GM19035 (cell line): ENCODE results near the gene LRRC59.
A peak's percentile ranks its signal among the peaks of the same experiment; 100 is the strongest.

Source experiments
- ATAC-seq: cut with Tn5 transposase; IDR thresholded peaks from one replicate; pipeline ENCODE4 v1.9.1; 2021; ENCODE audit not compliant: unreplicated experiment

Gene LRRC59

GRCh38 chr17:50388728-50389127 lies 8.6 kb downstream of the LRRC59 start:
- no peak for ATAC-seq

GRCh38 chr17:50386510-50386909 lies 10.8 kb downstream of the LRRC59 start:
- ATAC-seq, result no peak

GRCh38 chr17:50382931-50383330 lies 14.4 kb downstream of the LRRC59 start:
- no peak for ATAC-seq

GRCh38 chr17:50381920-50382319 lies 15.4 kb downstream of the LRRC59 start:
- no peak for ATAC-seq

GRCh38 chr17:50381260-50381815 lies 16.0 kb downstream of the LRRC59 start:
- ATAC-seq, result no peak

- no peak for ATAC-seq
Observed at GRCh38 chr17:50380369-50381259, 16.7 kb downstream of the LRRC59 start.

- ATAC-seq, result no peak
Observed at GRCh38 chr17:50379351-50380132, 17.8 kb downstream of the LRRC59 start.

GRCh38 chr17:50375858-50376538 lies 21.3 kb downstream of the LRRC59 start:
- no peak for ATAC-seq

GRCh38 chr17:50373705-50374104 lies 23.6 kb downstream of the LRRC59 start:
- ATAC-seq, result no peak

- ATAC-seq, result peak; percentile 92
Observed at GRCh38 chr17:50372758-50373556, 24.4 kb downstream of the LRRC59 start, which contains the start of the genes EME1 and MRPL27. TSS of gene EME1 (plus strand) at chr17:50373229. CDS start at chr17:50375209, 1,980 bp downstream. TSS of gene MRPL27 (minus strand) at chr17:50373184. CDS start at chr17:50373170, 14 bp downstream.

- ATAC-seq, result no peak
Observed at GRCh38 chr17:50372222-50372757, 25.0 kb downstream of the LRRC59 start.

GRCh38 chr17:50371526-50371925 lies 25.8 kb downstream of the LRRC59 start:
- no peak for ATAC-seq

GRCh38 chr17:50370052-50370451 lies 27.3 kb downstream of the LRRC59 start:
- ATAC-seq, result no peak

- no peak for ATAC-seq
Observed at GRCh38 chr17:50367401-50367800, 29.9 kb downstream of the LRRC59 start.

- no peak for ATAC-seq
Observed at GRCh38 chr17:50365649-50366393, 31.5 kb downstream of the LRRC59 start.

- ATAC-seq, result no peak
Observed at GRCh38 chr17:50365165-50365564, 32.2 kb downstream of the LRRC59 start.

GRCh38 chr17:50364715-50365114 lies 32.6 kb downstream of the LRRC59 start:
- no peak for ATAC-seq

- ATAC-seq, result no peak
Observed at GRCh38 chr17:50364061-50364458, 33.3 kb downstream of the LRRC59 start.
